KBM-7 (cell line): ENCODE data around the gene ZCCHC7.
A peak's percentile ranks its signal among the peaks of the same experiment; 100 is the strongest.

Source experiments
- DNase-seq: peaks from one replicate; pipeline ENCODE4 v3.0.0-alpha.2; 2015
- in situ Hi-C: fragments of 300-500 bp; cut with MboI; formaldehyde crosslinking; loops from 2 replicates; pipeline ENCODE4 v1.14.3; 2020; ENCODE audit warnings: low sequenced_read_pairs, low pct_unique_long_range_greater_than_20kb, mixed read lengths

Gene ZCCHC7

DNA sequence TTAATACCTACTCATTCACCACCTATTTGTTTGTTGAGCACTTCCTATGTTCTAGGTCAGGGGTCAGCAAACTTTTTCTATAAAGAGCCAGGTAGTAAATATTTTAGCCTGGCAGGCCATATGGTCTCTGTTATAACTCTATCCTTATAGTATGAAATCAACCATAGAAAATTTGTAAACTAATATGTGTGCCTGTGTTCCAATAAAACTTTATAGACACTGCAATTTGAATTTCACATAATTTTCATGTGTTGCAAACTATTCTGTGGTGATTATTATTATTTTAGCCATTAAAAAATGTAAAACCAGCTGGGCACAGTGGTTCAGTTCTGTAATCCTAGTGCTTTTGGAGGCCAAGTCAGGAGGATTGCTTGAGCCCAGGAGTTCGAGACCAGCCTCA is 223.3 kb downstream of the ZCCHC7 start:
- in situ Hi-C loops: no loop called here
- no peak for DNase-seq

DNA sequence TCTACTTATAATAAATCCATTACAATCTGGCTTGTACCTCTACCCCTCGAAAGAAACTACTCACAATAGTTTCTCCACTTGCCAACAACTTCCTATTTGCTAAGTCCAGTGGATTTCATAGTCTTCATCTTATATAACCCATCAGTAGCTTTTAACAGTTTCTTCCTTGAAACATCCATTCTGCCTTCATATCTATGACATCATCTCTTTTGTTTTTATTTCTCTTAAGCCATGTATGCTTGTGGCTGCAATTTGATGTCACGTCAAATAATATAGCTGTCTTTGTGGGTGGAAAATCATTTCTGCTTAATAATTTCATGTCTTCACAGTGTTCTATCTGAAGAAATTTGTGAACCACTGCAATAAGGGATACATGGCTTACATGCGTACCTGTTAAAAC is 224.7 kb downstream of the ZCCHC7 start:
- DNase-seq: no peak
- in situ Hi-C loops: no loop called here

DNA sequence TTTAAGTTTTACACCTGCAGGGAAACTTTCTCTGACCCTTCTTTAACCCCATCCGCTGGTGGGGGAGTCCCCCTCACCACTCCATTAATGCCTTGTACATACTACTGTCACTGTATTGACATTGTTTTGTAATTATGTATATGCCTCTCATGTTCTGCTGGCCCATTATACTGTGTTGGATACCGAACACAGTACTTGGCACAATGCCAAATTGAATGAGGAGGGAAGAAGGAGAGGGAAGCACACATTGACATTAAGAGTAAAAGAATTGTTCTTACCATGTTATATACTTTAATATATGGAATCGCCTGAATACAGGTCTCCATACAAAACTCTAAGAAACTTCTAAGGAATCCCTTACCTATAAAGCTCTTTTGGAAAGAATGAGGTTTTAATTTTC is 228.5 kb downstream of the ZCCHC7 start:
- DNase-seq: no peak
- in situ Hi-C loops: no loop called here

DNA sequence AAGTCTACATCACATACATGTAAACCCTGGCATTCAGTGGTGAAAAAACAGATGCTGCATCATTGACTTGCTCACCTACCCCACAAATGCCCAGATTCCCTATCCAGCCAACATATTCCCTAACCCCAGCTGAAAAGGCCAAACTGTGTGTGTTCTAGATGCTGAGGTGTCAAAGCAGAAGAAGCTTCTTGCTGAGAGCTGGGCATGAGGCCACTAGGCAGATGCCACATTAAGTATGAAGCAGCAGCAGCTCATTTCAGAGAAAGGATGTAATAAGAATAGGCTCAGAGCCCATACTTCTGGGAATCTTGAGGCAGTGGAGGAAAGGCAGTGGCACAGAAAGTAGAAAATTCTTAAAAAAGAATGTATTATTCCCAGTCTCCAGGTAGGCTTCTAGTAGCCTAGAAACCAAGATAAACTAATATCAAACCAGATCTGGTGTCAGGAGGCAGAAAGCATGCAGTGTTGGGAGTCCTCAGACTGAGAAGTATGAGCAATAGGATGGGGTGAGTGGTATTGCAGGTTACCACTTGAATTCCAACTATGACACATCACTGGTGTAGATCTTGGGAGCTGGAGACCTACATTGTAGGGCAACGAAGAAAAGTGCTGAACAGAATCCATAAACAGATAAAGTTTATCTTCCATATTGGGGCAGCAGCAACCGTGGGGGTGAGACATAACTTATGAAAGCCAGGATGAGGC is 230.3 kb downstream of the ZCCHC7 start:
- DNase-seq: no peak
- in situ Hi-C loops: no loop called here

DNA sequence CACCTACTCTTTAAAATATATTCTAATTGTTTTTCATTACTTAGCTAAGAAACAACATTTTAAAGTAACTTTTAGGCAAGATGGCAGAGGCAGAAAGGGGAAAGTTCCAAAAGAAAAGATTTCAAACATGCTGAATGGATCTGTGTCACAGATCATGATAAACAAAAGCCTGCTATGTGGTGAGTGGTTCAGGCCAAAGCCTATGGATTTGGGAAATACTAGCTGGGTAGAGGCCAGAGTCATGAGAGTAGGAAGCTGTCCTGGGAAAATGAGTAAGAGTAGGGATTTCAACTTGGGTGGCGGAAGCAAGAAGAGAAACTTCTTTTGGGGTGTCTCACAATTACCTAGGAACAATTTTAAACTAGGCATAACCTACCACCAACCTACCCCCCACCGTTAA is 233.4 kb downstream of the ZCCHC7 start:
- no peak for DNase-seq
- in situ Hi-C loops: no loop called here

DNA sequence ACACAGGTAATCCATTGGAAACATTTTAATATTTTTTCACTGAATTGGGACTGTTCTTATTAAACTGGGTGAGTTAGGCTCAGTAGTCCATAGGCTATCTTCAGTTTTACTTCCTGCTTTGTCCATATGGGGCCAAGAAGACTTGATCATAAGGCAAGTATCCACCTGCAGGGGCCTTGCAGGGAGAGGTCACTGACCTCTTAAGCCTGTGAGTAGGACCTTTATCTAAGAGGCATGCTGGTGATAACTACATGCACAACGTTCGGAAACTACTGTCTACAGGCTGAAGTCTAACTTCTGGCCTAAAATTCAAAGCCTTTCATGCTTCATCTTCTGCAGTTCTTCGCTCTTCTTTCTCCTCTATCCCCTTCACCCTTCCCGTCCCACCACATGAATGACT is 242.1 kb downstream of the ZCCHC7 start:
- DNase-seq: no peak
- in situ Hi-C loops: no loop called here

DNA sequence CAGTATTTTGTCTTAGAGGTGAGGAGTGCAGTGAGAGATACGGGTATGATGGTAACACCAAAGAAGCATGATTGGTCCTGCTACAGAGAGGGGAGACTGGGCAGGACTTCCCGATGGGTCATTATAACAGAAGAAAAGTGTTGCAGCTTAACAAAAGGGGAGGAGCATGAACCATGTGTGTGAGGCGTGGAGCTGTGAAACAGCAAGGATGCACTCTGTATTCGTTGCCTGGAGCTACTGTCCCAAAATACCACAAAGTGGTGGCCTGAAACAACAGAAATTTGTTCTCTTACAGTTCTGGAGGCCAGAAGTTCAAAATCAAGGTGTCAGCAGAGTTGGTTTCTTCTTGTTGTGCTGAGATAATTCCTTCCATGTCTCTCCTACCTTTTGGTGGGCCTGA is 242.8 kb downstream of the ZCCHC7 start:
- in situ Hi-C loops: no loop called here
- DNase-seq: no peak

DNA sequence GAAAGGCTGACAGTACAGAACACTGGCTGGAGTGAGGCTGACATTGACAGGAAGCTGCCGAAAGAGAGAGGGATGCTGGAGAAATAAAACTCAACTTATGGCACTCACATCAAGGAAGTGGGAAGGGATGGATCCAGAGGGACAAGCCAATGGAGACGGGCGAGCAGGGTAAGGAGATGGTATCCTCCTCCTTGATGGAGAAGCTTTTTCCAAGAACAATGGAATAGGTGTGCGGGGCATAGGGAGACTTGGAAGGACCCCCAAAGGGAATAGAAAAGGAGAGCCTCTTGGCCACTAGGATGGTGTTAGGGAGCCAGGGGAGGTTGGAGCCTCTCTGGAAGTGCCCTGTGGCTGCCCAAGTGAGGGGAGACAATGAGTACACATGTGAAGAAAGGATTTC is 243.8 kb downstream of the ZCCHC7 start:
- DNase-seq: no peak
- in situ Hi-C loops: no loop called here

DNA sequence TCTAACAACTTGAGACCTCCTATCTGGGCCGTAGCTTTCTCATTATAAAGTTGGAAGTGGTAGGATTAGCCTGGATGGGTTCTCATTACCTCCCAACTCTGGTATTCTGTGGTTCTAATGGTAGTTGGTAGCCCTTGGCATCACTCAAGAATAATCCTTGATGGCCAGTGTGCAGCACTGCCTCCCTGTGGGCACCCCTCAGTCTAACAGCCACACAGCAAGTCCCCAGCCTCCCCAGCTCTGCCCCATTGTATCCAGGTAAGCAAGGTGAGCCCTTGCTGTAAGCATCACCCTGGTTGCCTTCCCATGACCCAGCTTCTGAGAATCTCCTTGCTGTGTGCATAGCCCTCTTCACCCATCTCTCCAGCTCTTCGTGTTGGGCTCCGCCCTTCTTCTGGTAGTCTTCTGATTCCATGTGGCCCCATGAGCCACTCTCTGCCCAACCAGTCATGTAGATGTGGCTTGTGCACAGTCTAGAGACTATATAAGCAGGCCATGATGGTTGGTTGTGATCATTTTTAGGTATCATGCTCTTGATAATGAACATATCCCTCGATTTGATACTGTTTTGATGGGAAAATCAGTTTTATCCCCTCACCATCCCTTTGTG is 244.5 kb downstream of the ZCCHC7 start:
- DNase-seq: peak; percentile 27
- in situ Hi-C loops: no loop called here

DNA sequence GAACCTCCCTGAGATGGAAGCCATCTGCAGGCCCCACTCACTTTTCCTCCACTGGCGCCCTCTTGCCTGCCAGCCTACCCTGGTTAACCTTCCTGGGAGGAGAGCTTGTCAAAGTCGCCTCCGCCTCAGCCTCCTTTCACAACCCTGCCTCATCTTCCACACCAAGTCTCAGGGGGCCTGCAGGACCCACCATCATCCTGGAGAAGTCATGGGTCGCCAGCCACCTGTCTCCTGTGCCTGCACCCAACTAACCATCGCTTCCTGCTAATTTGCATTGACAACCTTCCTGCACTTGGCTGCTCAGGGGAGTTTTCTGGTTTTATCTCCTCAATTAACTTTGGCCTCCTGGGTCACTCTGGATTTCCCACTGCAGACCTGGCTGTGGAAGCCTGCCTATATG is 249.3 kb downstream of the ZCCHC7 start:
- in situ Hi-C loops: no loop called here
- DNase-seq: no peak

DNA sequence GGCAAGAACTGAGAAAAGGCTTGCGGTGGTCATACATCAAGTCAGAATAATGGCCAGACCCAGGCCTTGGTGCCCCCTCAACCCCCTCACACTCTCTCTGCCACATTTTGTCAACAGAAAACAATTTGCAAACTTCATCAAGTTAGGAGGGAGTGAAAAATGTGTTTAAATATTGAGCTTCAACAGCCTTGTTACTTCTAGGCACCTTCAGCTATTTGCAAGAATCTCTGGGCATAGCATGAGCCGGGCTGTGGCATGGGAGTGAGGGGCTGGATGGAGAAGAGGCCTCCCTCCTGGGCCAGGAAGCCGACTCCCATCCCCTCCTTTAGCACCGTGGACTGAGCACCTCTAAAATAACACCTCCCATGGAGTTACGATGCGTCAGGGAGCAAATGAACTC is 249.9 kb downstream of the ZCCHC7 start:
- no peak for DNase-seq
- in situ Hi-C loops: no loop called here

DNA sequence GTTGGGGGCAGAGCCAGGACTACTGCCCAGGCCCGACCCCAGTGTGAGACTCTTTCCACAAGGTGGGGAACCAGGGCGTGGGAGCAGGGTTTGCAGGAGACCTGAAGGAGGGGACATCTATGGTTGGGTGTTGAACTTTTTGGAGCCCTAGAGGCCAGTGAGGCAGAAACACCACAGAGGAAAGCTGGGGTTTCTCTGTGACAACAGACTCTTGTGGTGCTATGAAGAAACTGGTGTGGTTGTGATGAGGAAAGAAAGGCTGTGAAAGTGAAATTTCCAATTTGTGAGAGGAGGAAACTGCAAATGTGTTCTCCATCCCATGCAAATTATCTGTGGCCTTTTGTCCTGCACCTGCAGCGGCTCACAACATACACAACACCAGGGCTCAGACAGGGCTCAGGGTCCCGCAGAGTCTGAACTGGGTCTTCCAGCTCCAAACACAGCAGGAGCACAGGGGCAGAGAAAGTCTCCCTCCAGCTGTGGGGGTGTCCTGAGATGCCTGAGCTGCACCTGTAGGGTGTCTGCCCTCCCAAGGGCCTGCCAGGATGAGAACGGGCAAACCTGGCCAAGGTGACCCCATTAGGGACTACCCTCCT is 250.7 kb downstream of the ZCCHC7 start:
- in situ Hi-C loops: no loop called here
- DNase-seq: no peak

DNA sequence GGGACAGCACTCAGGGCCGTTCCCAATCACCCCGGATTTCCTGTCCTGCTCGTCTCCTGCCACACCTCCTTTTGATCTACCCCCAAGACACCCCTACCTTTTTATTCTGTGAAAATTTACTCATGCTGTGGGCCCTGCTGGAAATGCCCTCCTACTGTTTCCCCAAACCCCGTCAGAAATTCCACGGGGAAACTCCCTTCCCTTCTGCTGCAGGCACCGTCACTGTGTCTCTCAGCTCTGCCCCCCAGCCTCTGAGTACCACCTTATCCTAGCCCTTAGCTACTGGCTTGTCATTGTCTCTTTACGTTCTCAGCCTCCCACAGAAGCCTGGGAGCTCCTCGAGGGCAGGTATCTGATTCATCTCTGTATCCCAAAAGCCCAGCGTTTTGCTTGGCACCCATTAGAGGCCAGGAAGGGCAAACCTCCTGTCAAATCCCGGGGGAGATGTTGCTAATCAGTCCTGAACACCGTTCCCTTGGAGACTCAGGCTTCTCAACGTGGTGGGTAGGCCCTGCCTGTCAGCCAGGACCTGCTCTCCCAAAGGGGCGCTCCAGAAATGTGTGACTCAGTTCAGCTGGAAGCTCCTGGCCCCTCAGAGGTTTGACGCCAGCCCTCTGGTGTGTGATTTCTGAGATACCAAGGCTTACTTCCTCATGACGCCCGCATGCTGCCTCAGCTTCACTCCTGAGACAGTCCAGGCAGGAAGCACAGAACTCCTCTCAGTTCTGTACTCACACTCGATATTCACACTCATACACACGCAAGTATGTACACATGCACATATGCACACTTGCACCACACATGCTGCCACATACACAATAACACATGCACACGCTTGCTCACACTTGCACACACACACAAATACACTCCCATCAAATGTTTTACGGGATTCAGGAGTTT is 251.4 kb downstream of the ZCCHC7 start:
- in situ Hi-C loops: no loop called here
- DNase-seq: peak; percentile 38

DNA sequence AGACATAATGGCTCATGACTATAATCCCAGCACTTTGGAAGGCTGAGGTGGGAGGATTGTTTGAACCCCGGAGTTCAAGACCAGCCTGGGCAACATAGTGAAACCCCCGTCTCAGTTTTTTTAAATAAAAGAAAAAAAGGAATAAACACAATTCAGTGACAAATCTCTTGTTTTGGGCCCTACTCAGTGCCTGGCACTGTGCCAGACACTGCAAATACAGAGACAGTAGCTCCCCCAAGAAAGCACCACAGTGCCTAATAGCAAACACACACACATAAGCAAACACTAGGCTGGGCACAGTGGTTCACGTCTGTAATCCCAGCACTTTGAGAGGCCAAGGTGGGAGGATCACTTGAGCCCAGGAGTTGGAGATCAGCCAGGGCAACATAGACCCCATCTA is 252.5 kb downstream of the ZCCHC7 start:
- no peak for DNase-seq
- in situ Hi-C loops: no loop called here

DNA sequence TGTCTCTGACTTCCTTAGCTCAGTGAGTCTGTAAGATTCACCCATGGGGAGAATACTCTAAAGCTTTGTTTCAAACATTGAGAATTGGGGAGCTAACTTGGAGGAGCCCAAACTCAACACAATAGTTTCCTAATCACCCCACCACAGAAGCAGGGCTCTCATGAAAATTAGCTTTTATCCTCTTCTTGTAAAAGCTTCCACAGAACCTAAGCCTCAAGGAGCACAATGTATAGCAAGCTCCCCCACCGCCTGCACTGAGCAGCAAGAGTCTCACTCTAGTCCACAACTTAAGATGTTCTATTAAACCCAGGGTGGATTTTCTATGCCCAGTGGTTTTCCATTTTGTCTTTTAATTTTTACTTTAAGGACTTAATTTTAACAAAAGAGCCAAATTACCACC is 253.2 kb downstream of the ZCCHC7 start:
- in situ Hi-C loops: no loop called here
- no peak for DNase-seq

DNA sequence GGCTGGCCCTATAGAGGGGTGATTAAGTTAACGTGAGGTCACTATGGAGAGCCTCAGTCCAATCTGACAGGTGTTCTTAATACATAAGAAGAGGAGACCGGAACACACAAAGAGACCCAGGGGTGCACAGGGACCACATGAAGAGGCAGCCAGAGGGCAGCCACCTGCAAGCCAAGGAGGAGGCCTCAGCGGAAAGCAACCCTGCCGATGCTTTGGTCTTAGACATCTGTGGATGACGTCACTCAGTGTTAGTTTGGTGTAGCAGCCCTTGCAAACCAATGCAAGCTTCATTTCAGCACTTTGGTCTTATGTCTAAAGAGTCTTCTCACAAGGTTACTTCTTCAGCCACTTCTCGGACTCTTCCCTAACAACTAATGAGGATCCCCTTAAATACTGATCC is 254.5 kb downstream of the ZCCHC7 start:
- no peak for DNase-seq
- in situ Hi-C loops: loop anchor here (25.0 kb wide), 1 partner anchor 538 kb away; no protein-coding TSS in a partner anchor

DNA sequence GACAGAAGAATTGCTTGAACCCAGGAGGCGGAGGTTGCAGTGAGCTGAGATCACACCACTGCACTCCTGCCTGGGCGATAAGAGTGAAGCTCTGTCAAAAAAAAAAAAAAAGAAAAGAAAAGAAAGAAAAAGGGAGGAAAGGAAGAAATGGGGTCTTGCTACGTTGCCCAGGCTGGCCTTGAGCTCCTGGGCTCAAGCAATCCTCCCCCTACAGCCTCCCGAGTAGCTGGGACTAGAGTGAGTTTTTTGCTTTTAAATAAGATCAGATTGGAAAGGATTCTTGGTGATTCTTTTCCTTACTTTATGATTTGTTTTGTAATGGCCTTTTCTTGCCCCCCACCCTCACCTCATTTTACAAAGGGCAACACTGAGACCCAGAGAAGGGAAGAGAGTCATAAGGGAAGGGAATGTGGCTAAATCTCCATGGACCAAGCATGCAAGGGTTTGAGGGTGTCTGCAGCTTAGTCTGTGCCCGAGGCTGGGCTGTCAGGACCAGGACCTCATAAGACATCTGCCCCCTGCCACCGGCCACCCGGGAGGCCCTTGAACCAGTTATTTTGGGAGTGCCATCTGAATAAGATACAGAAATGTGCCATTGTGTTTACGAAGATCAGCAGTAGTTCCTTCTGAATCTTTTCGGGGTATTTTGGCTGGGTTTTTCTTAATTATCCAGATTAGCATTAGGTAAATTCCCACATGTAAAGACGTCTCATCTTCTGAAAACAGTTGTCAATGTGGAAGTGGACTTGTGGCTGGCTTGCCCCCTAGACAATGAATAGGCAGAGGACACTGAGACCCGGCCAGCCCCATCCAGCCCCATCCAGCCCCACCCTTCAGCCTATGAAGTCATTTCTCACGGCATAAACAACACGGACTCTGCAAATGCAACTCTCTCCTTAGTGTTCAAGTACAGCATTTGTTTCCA is 257.6 kb downstream of the ZCCHC7 start:
- no peak for DNase-seq
- in situ Hi-C loops: loop anchor here (25.0 kb wide), 1 partner anchor 541 kb away; no protein-coding TSS in a partner anchor

DNA sequence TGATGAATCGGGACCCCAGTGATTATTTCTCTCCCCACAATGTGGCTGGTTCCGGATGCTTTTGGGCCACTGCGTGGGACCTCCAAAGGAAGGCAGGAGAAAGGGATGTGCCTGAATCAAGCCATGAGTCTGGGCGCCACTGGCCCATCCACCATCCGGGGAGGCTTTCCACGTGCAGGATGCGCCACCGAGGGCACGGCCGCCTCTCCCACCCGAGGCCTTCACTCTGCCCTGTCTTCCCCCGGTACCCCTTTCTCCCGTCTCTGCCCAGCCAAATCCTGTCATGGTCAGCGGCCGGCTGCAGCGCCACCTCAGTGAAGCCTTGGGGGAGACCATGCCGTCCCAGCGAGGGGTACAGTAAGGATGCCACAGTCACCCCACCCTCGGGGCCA is 258.2 kb downstream of the ZCCHC7 start:
- in situ Hi-C loops: loop anchor here (25.0 kb wide), 1 partner anchor 541 kb away; no protein-coding TSS in a partner anchor

DNA sequence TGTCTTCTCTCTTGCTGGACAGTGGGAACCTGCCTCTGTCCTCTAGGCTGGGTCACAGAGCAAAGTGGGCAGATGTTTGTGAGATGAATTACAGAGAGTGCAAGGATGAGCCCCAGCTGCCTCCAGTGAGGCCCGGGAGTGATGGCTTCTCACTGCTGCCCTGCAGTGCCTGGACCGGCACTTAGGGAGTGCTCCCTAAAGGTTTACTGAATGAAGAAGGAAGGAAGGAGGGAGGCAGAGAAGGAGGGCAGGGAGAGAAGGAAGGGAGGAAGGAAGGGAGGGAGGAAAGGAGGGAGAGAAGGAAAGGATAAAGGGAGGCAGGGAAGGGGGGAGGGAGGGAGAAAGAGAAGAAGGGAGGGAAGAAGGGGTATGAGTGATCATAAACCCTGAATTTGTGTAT is 259.5 kb downstream of the ZCCHC7 start:
- DNase-seq: no peak
- in situ Hi-C loops: loop anchor here (25.0 kb wide), 1 partner anchor 543 kb away; no protein-coding TSS in a partner anchor

More for the DNA sequence above, 258.2 kb downstream of the ZCCHC7 start:
- DNase-seq: no peak
